Hepatocyte (in vitro differentiated cells): ENCODE measurements around the gene IFI6. TPM values are rescaled to one million over a fixed set of nuclear protein-coding genes. Genes with fewer than 3 reads are reported as not detected.

Experiments used
- DNase-seq: peaks from one replicate; pipeline ENCODE4 v3.0.0-alpha.2; 2016; ENCODE audit warnings: low spot score
- H2AFZ ChIP-seq: fragments of 200-600 bp; sonication (generic); 2 replicates; pipeline ENCODE4 v1.6.0; 2016; ENCODE audit warnings: antibody characterized with exemption, mild to moderate bottlenecking
- H3K27ac ChIP-seq: fragments of 200-600 bp; sonication (generic); 2 replicates; pipeline ENCODE4 v1.5.1; 2016; ENCODE audit warnings: mild to moderate bottlenecking
- H3K27me3 ChIP-seq: fragments of 200-600 bp; sonication (generic); 2 replicates; pipeline ENCODE4 v1.6.1; 2016
- H3K36me3 ChIP-seq: fragments of 200-600 bp; sonication (generic); replicated peaks from 2 replicates; pipeline ENCODE4 v1.5.1; 2016; ENCODE audit warnings: low read depth; ENCODE audit not compliant: insufficient read depth
- H3K4me1 ChIP-seq: fragments of 200-600 bp; sonication (generic); 2 replicates; pipeline ENCODE4 v1.5.1; 2016; ENCODE audit warnings: mild to moderate bottlenecking, moderate library complexity; ENCODE audit not compliant: insufficient read depth
- H3K4me2 ChIP-seq: fragments of 200-600 bp; sonication (generic); 2 replicates; pipeline ENCODE4 v1.6.0; 2016
- H3K4me3 ChIP-seq: fragments of 200-600 bp; sonication (generic); 2 replicates; pipeline ENCODE4 v1.5.1; 2016; ENCODE audit warnings: mild to moderate bottlenecking
- H3K79me2 ChIP-seq: fragments of 200-600 bp; sonication (generic); 2 replicates; pipeline ENCODE4 v1.6.0; 2017; ENCODE audit warnings: mild to moderate bottlenecking
- H3K9me2 ChIP-seq: fragments of 200-600 bp; sonication (generic); replicated peaks from 2 replicates; pipeline ENCODE4 v1.6.0; 2017; ENCODE audit warnings: mild to moderate bottlenecking; ENCODE audit not compliant: insufficient read depth
- H3K9me3 ChIP-seq: fragments of 200-600 bp; sonication (generic); 2 replicates; pipeline ENCODE4 v1.5.1; 2016; ENCODE audit warnings: low read depth, mild to moderate bottlenecking
- H4K20me1 ChIP-seq: fragments of 200-600 bp; sonication (generic); 2 replicates; pipeline ENCODE4 v1.6.0; 2016; ENCODE audit warnings: mild to moderate bottlenecking; ENCODE audit not compliant: insufficient read depth, poor library complexity, severe bottlenecking
- EZH2 ChIP-seq: fragments of 200-600 bp; sonication (generic); IDR thresholded peaks from 2 replicates; pipeline ENCODE4 v1.6.1; 2016; ENCODE audit warnings: antibody characterized with exemption, mild to moderate bottlenecking, borderline replicate concordance
- EZH2phosphoT487 ChIP-seq: fragments of 200-600 bp; sonication (generic); IDR thresholded peaks from one replicate; pipeline ENCODE4 v1.6.1; 2018; ENCODE audit warnings: antibody characterized with exemption, mild to moderate bottlenecking, low read depth, moderate library complexity; ENCODE audit not compliant: unreplicated experiment, severe bottlenecking
- WGBS: methylation state at CpG from one replicate; pipeline ENCODE4 v1.1.6; 2016; ENCODE audit warnings: low lambda C conversion rate; ENCODE audit errors: missing lambda C conversion rate; 5-methylcytosine and 5-hydroxymethylcytosine counted together
- polyA plus RNA-seq: library from polyadenylated mRNA; unstranded; fragments of >200 nt; fragmentation: Nextera tagmentation; extraction: Ambion mirVana; gene quantifications from 2 replicates; pipeline ENCODE4 v1.2.1, GENCODE V29; 2016
- total RNA-seq: library from RNA; depleted of rRNA; stranded (reverse); fragments of >200 nt; gene quantifications from 2 replicates; pipeline ENCODE4 v1.2.3, GENCODE V29; 2014
- TF ChIP-seq, protein P1 (sequence below): fragments of 200-600 bp; sonication (generic); IDR thresholded peaks from 2 replicates; pipeline ENCODE4 v1.5.1; 2016; ENCODE audit warnings: antibody characterized with exemption, mild to moderate bottlenecking; ENCODE audit not compliant: poor library complexity

IFI6 gene
- total and polyA plus RNA-seq, 2 experiments from 2014 or later, result 114 to 194 TPM

DNA sequence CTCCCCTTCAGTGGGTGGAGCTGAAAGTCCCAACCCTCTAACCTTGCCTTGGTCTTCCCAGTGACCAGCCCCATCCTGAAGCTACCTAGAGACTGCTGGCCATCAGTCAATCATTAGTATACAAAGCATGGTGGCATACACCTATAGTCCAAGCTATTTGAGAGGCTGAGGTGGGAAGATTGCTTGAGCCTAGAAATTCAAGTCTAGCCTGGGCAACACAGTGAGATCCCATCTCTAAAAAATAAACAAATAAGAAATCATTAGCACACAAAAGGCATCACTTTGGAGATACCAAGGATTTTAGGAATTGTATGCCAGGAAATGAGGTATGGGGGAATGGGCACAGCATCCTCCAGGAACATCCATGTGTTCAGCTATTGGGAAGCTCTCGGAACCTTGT, 4.4 kb upstream of the IFI6 start:
- TF ChIP-seq EZH2 (no peak), EZH2phosphoT487 (no peak)
- TF ChIP-seq, protein P1, sequence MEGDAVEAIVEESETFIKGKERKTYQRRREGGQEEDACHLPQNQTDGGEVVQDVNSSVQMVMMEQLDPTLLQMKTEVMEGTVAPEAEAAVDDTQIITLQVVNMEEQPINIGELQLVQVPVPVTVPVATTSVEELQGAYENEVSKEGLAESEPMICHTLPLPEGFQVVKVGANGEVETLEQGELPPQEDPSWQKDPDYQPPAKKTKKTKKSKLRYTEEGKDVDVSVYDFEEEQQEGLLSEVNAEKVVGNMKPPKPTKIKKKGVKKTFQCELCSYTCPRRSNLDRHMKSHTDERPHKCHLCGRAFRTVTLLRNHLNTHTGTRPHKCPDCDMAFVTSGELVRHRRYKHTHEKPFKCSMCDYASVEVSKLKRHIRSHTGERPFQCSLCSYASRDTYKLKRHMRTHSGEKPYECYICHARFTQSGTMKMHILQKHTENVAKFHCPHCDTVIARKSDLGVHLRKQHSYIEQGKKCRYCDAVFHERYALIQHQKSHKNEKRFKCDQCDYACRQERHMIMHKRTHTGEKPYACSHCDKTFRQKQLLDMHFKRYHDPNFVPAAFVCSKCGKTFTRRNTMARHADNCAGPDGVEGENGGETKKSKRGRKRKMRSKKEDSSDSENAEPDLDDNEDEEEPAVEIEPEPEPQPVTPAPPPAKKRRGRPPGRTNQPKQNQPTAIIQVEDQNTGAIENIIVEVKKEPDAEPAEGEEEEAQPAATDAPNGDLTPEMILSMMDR, result no peak

GRCh38 chr1:27672750-27673112, 739 bp upstream of the IFI6 start:
- H3K9me3 ChIP-seq, result no peaks in the 10 kb centered on the region
- TF ChIP-seq EZH2phosphoT487 (no peak), EZH2 (no peak)
- TF ChIP-seq, protein P1, result no peak
- no peaks in the 10 kb centered on the region for H3K79me2 ChIP-seq
- peak overlapping the region; percentile 71 for H3K4me2 ChIP-seq
- no peaks in the 10 kb centered on the region for H3K9me2 ChIP-seq
- peak overlapping the region; percentile 89 for H3K27ac ChIP-seq
- no peak for DNase-seq
- no peaks in the 10 kb centered on the region for H4K20me1 ChIP-seq
- H3K27me3 ChIP-seq, result no peaks in the 10 kb centered on the region
- no peaks in the 10 kb centered on the region for H3K36me3 ChIP-seq
- H3K4me3 ChIP-seq, result no peak overlapping the region
- H3K4me1 ChIP-seq, result peaks cover 13% of the 10 kb centered on the region
- peak overlapping the region; percentile 61 for H2AFZ ChIP-seq

More for the DNA sequence above, 4.4 kb upstream of the IFI6 start:
- no peaks in the 10 kb centered on the region for H3K27me3 ChIP-seq
- H3K79me2 ChIP-seq, result no peaks in the 10 kb centered on the region
- no peak overlapping the region for H3K27ac ChIP-seq
- no peak overlapping the region for H3K4me2 ChIP-seq
- DNase-seq, result no peak
- no peaks in the 10 kb centered on the region for H3K36me3 ChIP-seq
- H3K9me2 ChIP-seq, result no peaks in the 10 kb centered on the region
- peaks cover 6% of the 10 kb centered on the region for H3K9me3 ChIP-seq
- no peak overlapping the region for H3K4me3 ChIP-seq
- H2AFZ ChIP-seq, result no peak overlapping the region
- WGBS, result 95% methylated on average over 1 of the region's 1 CpG
- peaks cover 5% of the 10 kb centered on the region for H3K4me1 ChIP-seq
- no peaks in the 10 kb centered on the region for H4K20me1 ChIP-seq

- peaks cover 13% of the 10 kb centered on the region for H3K4me1 ChIP-seq
- 93% methylated on average over 4 of the region's 4 CpGs for WGBS
- H3K9me2 ChIP-seq, result no peaks in the 10 kb centered on the region
- no peak for DNase-seq
- H3K4me2 ChIP-seq, result peak overlapping the region; percentile 97
- H3K79me2 ChIP-seq, result no peaks in the 10 kb centered on the region
- TF ChIP-seq EZH2phosphoT487 (no peak), EZH2 (no peak)
- TF ChIP-seq, protein P1, result no peak
- H3K36me3 ChIP-seq, result no peaks in the 10 kb centered on the region
- no peaks in the 10 kb centered on the region for H3K27me3 ChIP-seq
- no peaks in the 10 kb centered on the region for H4K20me1 ChIP-seq
- H3K9me3 ChIP-seq, result no peaks in the 10 kb centered on the region
- H2AFZ ChIP-seq, result no peak overlapping the region
- H3K4me3 ChIP-seq, result no peak overlapping the region
- no peak overlapping the region for H3K27ac ChIP-seq
Observed at GRCh38 chr1:27669876-27670275, 2.1 kb downstream of the IFI6 start.
